A549 (cell line): Measurements from ENCODE around the gene MUC4.

Source experiments
- CHD2 ChIP-seq: fragments of 150-350 bp; IDR thresholded peaks from 2 replicates; pipeline ENCODE4 v1.6.1; 2014; ENCODE audit warnings: low read length; ENCODE audit not compliant: partially characterized antibody
- CTCF ChIP-seq: fragments of >200 bp; sonication (Bioruptor Twin); formaldehyde crosslinking; IDR thresholded peaks from 3 replicates; pipeline ENCODE4 v1.5.1; 2016
- EP300 ChIP-seq, 2 experiments: fragments of >200 bp; sonication (Bioruptor Twin); formaldehyde crosslinking; IDR thresholded peaks; 2 replicates in 1 of 2; 3 replicates in 1 of 2; pipeline ENCODE4 v1.6.1; 2016 to 2017
- FOSB ChIP-seq: fragments of 250-450 bp; sonication (Bioruptor Pico); IDR thresholded peaks from 2 replicates; pipeline ENCODE4 v1.5.0; 2020; ENCODE audit warnings: mild to moderate bottlenecking, moderate library complexity
- JUN ChIP-seq, 2 experiments: fragments of >200 bp; sonication (Bioruptor Twin); formaldehyde crosslinking; IDR thresholded peaks; 2 replicates in 1 of 2; 3 replicates in 1 of 2; pipeline ENCODE4 v1.6.1; 2016 to 2017
- MAZ ChIP-seq: fragments of 150-350 bp; IDR thresholded peaks from 2 replicates; pipeline ENCODE4 v1.6.1; 2014; ENCODE audit warnings: antibody characterized with exemption, low read depth, low read length, borderline replicate concordance
- PHF8 ChIP-seq: fragments of 200-600 bp; sonication (generic); IDR thresholded peaks from 2 replicates; pipeline ENCODE4 v1.6.1; 2016; ENCODE audit warnings: low read depth, mild to moderate bottlenecking, antibody characterized with exemption, moderate library complexity, borderline replicate concordance
- POLR2A ChIP-seq: IDR thresholded peaks from 2 replicates; pipeline ENCODE4 v1.6.1; 2012; ENCODE audit warnings: mild to moderate bottlenecking, low read length

GRCh38 chr3:195753581-195753980 lies 58.1 kb downstream of the MUC4 start:
- TF ChIP-seq PHF8 (no peak), CTCF (no peak), POLR2A (no peak), FOSB (CRISPR knock-in tag) (no peak), CHD2 (no peak), MAZ (no peak), JUN (IDR thresholded peaks at IDR 0.05) (no peak), EP300 (IDR thresholded peaks at IDR 0.05) (no peak)
